ENCODE data around the gene GRIK5.

- TF ChIP-seq CTCF (IDR thresholded peaks at IDR 0.05), result no peak
- TF ChIP-seq POLR2AphosphoS5 (IDR thresholded peaks at IDR 0.05), result no peak
- no peak for TF ChIP-seq POLR2A (IDR thresholded peaks at IDR 0.05)
- TF ChIP-seq EP300 (IDR thresholded peaks at IDR 0.05), result no peak
Measured at GRCh38 chr19:41991025-41991424, 79.0 kb downstream of the GRIK5 start.

Data from gastroesophageal sphincter (tissue), 3 donors.